ENCODE data around the gene ROBO2.

DNA sequence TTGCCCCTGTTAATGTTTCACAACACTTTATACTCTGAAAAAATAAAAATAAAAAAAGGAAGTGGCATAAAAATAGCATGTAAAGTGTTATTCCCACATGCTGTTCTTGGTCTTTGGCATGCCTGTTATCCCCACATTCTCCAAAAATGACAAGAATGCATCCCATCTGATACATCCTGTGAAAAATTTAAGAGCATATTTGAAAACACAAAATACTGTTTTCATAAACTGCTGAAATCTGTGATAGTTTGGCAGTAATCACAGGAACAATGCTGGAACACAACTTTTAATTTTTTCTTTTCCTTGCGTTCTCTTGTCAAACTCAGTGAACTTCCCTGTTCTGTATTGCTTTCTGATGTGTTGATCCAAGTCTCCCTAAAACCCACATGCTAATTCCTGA, 288.8 kb downstream of the ROBO2 start:
- TF ChIP-seq, protein P1, sequence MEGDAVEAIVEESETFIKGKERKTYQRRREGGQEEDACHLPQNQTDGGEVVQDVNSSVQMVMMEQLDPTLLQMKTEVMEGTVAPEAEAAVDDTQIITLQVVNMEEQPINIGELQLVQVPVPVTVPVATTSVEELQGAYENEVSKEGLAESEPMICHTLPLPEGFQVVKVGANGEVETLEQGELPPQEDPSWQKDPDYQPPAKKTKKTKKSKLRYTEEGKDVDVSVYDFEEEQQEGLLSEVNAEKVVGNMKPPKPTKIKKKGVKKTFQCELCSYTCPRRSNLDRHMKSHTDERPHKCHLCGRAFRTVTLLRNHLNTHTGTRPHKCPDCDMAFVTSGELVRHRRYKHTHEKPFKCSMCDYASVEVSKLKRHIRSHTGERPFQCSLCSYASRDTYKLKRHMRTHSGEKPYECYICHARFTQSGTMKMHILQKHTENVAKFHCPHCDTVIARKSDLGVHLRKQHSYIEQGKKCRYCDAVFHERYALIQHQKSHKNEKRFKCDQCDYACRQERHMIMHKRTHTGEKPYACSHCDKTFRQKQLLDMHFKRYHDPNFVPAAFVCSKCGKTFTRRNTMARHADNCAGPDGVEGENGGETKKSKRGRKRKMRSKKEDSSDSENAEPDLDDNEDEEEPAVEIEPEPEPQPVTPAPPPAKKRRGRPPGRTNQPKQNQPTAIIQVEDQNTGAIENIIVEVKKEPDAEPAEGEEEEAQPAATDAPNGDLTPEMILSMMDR (IDR thresholded peaks at IDR 0.05; ENCODE audit: poor library complexity): no peak
- TF ChIP-seq EZH2phosphoT487 (IDR thresholded peaks at IDR 0.05; ENCODE audit: low read depth, severe bottlenecking, unreplicated experiment) (no peak), EZH2 (IDR thresholded peaks at IDR 0.05; ENCODE audit: borderline replicate concordance) (no peak)

Measured in hepatocyte (in vitro differentiated cells).